ENCODE results near the gene MYOZ1.

GRCh38 chr10:73646598-73647041 lies 5.3 kb upstream of the MYOZ1 start:
- TF ChIP-seq EP300 (IDR thresholded peaks at IDR 0.05) (no peak), CTCF (IDR thresholded peaks at IDR 0.05) (no peak), POLR2AphosphoS5 (IDR thresholded peaks at IDR 0.05) (no peak)

Measured in stomach (tissue), 4 donors.